Loucy (cell line): ENCODE measurements around the gene CEP112.

Experiments
- H2AFZ ChIP-seq: fragments of 200-600 bp; sonication (generic); 2 replicates; pipeline ENCODE4 v1.6.0; 2016; ENCODE audit warnings: antibody characterized with exemption, mild to moderate bottlenecking, low read length, moderate library complexity
- H3F3A ChIP-seq: fragments of 200-600 bp; 2 replicates; pipeline ENCODE4 v1.6.0; 2016; ENCODE audit warnings: antibody characterized with exemption, low read depth, mild to moderate bottlenecking
- H3K27me3 ChIP-seq: fragments of 200-600 bp; sonication (generic); 2 replicates; pipeline ENCODE4 v1.6.1; 2014; ENCODE audit warnings: low read length, mild to moderate bottlenecking; ENCODE audit not compliant: insufficient read depth, poor library complexity, severe bottlenecking
- H3K36me3 ChIP-seq: fragments of 200-600 bp; sonication (generic); 2 replicates; pipeline ENCODE4 v1.6.1; 2016; ENCODE audit warnings: low read length; ENCODE audit not compliant: insufficient read depth
- H3K4me1 ChIP-seq: fragments of 200-600 bp; sonication (generic); 2 replicates; pipeline ENCODE4 v1.5.1; 2014; ENCODE audit warnings: low read length, mild to moderate bottlenecking; ENCODE audit not compliant: insufficient read depth, poor library complexity, severe bottlenecking
- H3K4me2 ChIP-seq: fragments of 200-600 bp; sonication (generic); 2 replicates; pipeline ENCODE4 v1.6.0; 2014; ENCODE audit warnings: antibody characterized with exemption, low read length, low read depth, mild to moderate bottlenecking; ENCODE audit not compliant: poor library complexity, severe bottlenecking
- H3K4me3 ChIP-seq: fragments of 200-600 bp; sonication (generic); 2 replicates; pipeline ENCODE4 v1.5.1; 2014; ENCODE audit warnings: low read length, mild to moderate bottlenecking, mixed read lengths; ENCODE audit not compliant: poor library complexity, severe bottlenecking
- H3K79me2 ChIP-seq: fragments of 200-600 bp; sonication (generic); 2 replicates; pipeline ENCODE4 v1.6.1; 2014; ENCODE audit warnings: low read length; ENCODE audit not compliant: insufficient read depth
- H3K9ac ChIP-seq: fragments of 200-600 bp; sonication (generic); 2 replicates; pipeline ENCODE4 v1.6.0; 2014; ENCODE audit warnings: mild to moderate bottlenecking, low read depth, low read length, moderate library complexity; ENCODE audit not compliant: poor library complexity, severe bottlenecking
- H3K9me2 ChIP-seq: fragments of 200-600 bp; sonication (generic); replicated peaks from 2 replicates; pipeline ENCODE4 v1.6.1; 2016; ENCODE audit warnings: low read depth, low read length, mixed read lengths
- H3K9me3 ChIP-seq: fragments of 200-600 bp; sonication (generic); 2 replicates; pipeline ENCODE4 v1.6.1; 2014; ENCODE audit warnings: mild to moderate bottlenecking, antibody characterized with exemption, low read length, low read depth; ENCODE audit not compliant: insufficient read depth
- H4K20me1 ChIP-seq: fragments of 200-600 bp; sonication (generic); 2 replicates; pipeline ENCODE4 v1.6.0; 2014; ENCODE audit warnings: antibody characterized with exemption, low read length, mild to moderate bottlenecking; ENCODE audit not compliant: insufficient read depth, poor library complexity, severe bottlenecking
- EZH2phosphoT487 ChIP-seq: fragments of 200-600 bp; IDR thresholded peaks from 2 replicates; pipeline ENCODE4 v1.6.1; 2018; ENCODE audit warnings: antibody characterized with exemption, mild to moderate bottlenecking, moderate library complexity, borderline replicate concordance
- TF ChIP-seq, protein P1 (sequence below): fragments of 200-600 bp; sonication (generic); conservative IDR thresholded peaks from 2 replicates; pipeline ENCODE4 v1.5.1; 2014; ENCODE audit warnings: mild to moderate bottlenecking, antibody characterized with exemption, low read length

Gene CEP112

DNA sequence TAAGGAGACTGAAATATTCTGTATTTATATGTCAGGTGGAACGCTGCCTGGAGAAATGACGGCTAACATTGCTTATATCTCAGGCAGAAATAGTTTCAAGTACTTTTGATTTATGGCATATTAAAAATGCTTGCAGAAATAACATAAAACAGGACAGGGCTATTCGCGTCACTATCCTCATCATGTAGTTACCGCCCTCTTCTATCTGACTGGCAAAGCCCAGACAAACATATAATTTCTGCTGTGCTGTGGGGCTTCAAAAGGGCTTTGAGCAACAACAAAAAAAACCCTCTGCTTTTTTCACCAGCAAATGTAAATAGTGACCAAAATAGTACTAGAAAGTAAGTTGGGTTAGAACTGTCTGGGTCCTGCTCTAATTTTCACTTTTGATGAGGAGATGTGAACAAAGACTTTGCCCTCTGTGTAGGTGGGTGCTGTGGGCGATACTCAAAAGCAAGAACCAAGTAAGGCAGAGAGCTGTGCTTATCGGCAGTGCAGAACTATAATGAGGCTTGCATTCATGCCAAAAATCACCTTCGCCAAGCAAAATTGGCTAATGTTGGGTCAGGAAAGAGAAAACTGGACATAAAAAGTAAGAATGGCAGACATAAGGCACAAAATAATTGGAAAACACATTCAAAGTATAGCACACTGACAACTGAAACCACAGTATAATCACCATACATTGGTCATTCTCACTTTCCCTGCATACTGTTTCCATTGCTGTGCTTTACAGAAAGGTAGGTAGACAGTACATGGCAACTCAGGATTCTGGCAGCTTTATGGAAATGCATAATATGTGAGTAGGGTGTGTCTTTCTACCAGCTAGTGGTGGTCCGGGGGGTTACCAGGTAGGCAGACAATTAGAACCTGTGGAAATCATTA lies 479.3 kb downstream of the CEP112 start:
- Histone ChIP-seq H3K4me2 (no peak overlapping the region), H4K20me1 (no peaks in the 10 kb centered on the region), H3K9me3 (no peaks in the 10 kb centered on the region), H3K79me2 (no peaks in the 10 kb centered on the region), H3F3A (no peaks in the 10 kb centered on the region), H3K9ac (no peak overlapping the region), H2AFZ (no peak overlapping the region), H3K27me3 (no peaks in the 10 kb centered on the region), H3K4me3 (no peak overlapping the region), H3K36me3 (no peaks in the 10 kb centered on the region), H3K9me2 (no peaks in the 10 kb centered on the region), H3K4me1 (no peaks in the 10 kb centered on the region)
- TF ChIP-seq, protein P1, sequence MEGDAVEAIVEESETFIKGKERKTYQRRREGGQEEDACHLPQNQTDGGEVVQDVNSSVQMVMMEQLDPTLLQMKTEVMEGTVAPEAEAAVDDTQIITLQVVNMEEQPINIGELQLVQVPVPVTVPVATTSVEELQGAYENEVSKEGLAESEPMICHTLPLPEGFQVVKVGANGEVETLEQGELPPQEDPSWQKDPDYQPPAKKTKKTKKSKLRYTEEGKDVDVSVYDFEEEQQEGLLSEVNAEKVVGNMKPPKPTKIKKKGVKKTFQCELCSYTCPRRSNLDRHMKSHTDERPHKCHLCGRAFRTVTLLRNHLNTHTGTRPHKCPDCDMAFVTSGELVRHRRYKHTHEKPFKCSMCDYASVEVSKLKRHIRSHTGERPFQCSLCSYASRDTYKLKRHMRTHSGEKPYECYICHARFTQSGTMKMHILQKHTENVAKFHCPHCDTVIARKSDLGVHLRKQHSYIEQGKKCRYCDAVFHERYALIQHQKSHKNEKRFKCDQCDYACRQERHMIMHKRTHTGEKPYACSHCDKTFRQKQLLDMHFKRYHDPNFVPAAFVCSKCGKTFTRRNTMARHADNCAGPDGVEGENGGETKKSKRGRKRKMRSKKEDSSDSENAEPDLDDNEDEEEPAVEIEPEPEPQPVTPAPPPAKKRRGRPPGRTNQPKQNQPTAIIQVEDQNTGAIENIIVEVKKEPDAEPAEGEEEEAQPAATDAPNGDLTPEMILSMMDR, result no peak

DNA sequence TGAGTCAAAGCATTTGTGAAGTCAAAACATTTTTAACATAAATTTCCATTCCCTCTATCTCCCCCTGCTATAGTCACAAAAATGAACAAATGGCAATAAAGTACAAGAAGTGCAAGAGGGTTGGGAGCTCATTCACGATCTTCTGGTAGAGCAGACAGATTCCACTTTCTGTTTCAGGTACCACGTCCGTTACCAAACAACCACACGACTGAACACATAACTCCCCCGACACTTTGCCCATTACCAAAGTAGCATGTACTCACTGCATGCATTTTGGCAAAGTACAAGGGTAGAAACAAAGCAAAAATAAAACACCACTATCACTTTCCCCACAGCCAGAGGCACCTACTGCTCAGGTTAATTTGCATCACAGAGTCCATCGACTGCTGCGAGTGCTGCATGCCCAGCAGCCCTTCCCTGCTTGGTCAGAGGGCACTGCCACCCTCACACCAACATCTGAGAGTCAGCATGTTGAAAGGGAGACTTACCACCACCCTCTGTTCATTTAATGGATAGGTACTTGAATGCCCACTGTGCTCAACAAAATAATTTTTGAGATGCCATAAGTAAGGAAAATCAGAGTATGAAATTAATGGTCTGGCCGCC lies 480.2 kb downstream of the CEP112 start:
- Histone ChIP-seq H4K20me1 (no peaks in the 10 kb centered on the region), H2AFZ (no peak overlapping the region), H3K27me3 (no peaks in the 10 kb centered on the region), H3K4me1 (no peaks in the 10 kb centered on the region), H3K4me2 (no peak overlapping the region), H3K4me3 (no peak overlapping the region), H3K36me3 (no peaks in the 10 kb centered on the region), H3K79me2 (no peaks in the 10 kb centered on the region), H3K9ac (no peak overlapping the region), H3F3A (no peaks in the 10 kb centered on the region), H3K9me3 (no peaks in the 10 kb centered on the region), H3K9me2 (no peaks in the 10 kb centered on the region)
- TF ChIP-seq, protein P1, result no peak
- no peak for TF ChIP-seq EZH2phosphoT487

DNA sequence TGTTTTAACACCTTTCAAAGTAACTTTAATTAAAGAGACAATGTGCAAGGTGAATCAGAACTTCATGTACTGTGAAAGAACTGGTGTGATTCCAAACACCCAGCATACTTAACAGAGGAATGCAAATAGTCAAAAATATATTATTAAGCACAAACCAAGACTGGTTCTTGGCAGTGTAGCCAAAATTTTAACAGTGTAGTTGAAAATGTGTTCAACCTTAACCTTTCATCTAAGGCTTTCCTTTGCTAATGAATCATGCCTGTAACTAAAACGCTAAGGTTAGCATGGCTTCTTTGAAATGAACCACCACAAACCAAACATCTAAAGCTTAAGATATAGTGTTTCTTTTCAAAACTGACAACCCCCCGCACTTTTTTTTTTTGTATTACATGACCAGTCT lies 484.2 kb downstream of the CEP112 start:
- no peak overlapping the region for H3K4me2 ChIP-seq
- no peaks in the 10 kb centered on the region for H3F3A ChIP-seq
- H3K9me2 ChIP-seq, result no peaks in the 10 kb centered on the region
- no peaks in the 10 kb centered on the region for H3K27me3 ChIP-seq
- no peaks in the 10 kb centered on the region for H3K9me3 ChIP-seq
- TF ChIP-seq, protein P1, result no peak
- TF ChIP-seq EZH2phosphoT487, result no peak
- no peaks in the 10 kb centered on the region for H4K20me1 ChIP-seq
- no peaks in the 10 kb centered on the region for H3K36me3 ChIP-seq
- no peak overlapping the region for H3K4me3 ChIP-seq
- H3K9ac ChIP-seq, result no peak overlapping the region
- no peaks in the 10 kb centered on the region for H3K4me1 ChIP-seq
- no peaks in the 10 kb centered on the region for H3K79me2 ChIP-seq
- no peak overlapping the region for H2AFZ ChIP-seq
